Spleen (tissue), 11 donors: Measurements from ENCODE around the gene MRPS26. TPM values are rescaled to one million over a fixed set of nuclear protein-coding genes. Genes with fewer than 3 reads are reported as not detected.
A peak's percentile ranks its signal among the peaks of the same experiment; 100 is the strongest.

Experiments used
- DNase-seq: peaks from one replicate; pipeline ENCODE4 v3.0.0-alpha.2; 2020
- H3K27ac ChIP-seq, 8 donors: fragments of 200-600 bp; sonication (generic) in 7 of 8; 1 replicate in 4 of 8; 2 replicates in 4 of 8; pipeline versions ENCODE4 v1.5.0 to v1.8.0; 2016 to 2021; ENCODE audit warnings: inconsistent platforms in 4 of 8, mild to moderate bottlenecking in 4 of 8, moderate library complexity in 1 of 8
- H3K27me3 ChIP-seq, 7 donors: fragments of 200-600 bp; sonication (generic) in 6 of 7; replicated peaks in 1 of 7; 1 replicate in 4 of 7; 2 replicates in 3 of 7; pipeline versions ENCODE4 v1.5.0 to v1.8.0; 2016 to 2021; ENCODE audit warnings: inconsistent platforms in 3 of 7, mild to moderate bottlenecking in 1 of 7
- H3K36me3 ChIP-seq, 6 donors: fragments of 200-600 bp; sonication (generic) in 5 of 6; 1 replicate in 4 of 6; 2 replicates in 2 of 6; pipeline versions ENCODE4 v1.5.0 to v1.8.0; 2016 to 2021; ENCODE audit warnings: inconsistent platforms in 2 of 6
- H3K4me1 ChIP-seq, 6 donors: fragments of 200-600 bp; sonication (generic) in 5 of 6; 1 replicate in 3 of 6; 2 replicates in 3 of 6; pipeline versions ENCODE4 v1.5.0 to v1.8.0; 2016 to 2021; ENCODE audit warnings: inconsistent platforms in 3 of 6
- H3K4me3 ChIP-seq, 8 donors: fragments of 200-600 bp; sonication (generic) in 7 of 8; 1 replicate in 4 of 8; 2 replicates in 4 of 8; pipeline versions ENCODE4 v1.5.0 to v1.8.0; 2016 to 2021; ENCODE audit warnings: inconsistent platforms in 4 of 8, mild to moderate bottlenecking in 4 of 8, moderate library complexity in 2 of 8
- H3K9me3 ChIP-seq, 8 donors: fragments of 200-600 bp; sonication (generic) in 7 of 8; 1 replicate in 4 of 8; 2 replicates in 4 of 8; pipeline versions ENCODE4 v1.5.0 to v1.8.0; 2016 to 2021; ENCODE audit warnings: inconsistent platforms in 4 of 8
- POLR2A ChIP-seq, 3 donors: fragments of 450-650 bp; IDR thresholded peaks; one replicate each; pipeline ENCODE4 v1.5.1; 2017; ENCODE audit warnings: antibody characterized with exemption in 3 of 3, mild to moderate bottlenecking in 1 of 3
- POLR2AphosphoS5 ChIP-seq, 3 donors: sonication (generic); formaldehyde crosslinking; IDR thresholded peaks; one replicate each; pipeline ENCODE4 v1.5.1; 2017; ENCODE audit warnings: antibody characterized with exemption in 3 of 3
- WGBS, 5 donors: extraction: QIAGEN DNeasy Blood & Tissue Kit in 3 of 5; methylation state at CpG; one replicate each; pipeline versions ENCODE4 v1.1.5 to v1.1.7; 2013 to 2018; 5-methylcytosine and 5-hydroxymethylcytosine counted together
- intact Hi-C: fragments of 100-400 bp; cut with DNase I; formaldehyde crosslinking; loops from one replicate; pipeline ENCODE4 v1.15.0; 2023; ENCODE audit warnings: low total_unique reads
- polyA plus RNA-seq, 3 donors: library from polyadenylated mRNA; stranded (reverse); fragments of 200-250 nt; gene quantifications; one replicate each; pipeline ENCODE4 v1.2.1, GENCODE V29; 2013
- total RNA-seq, 7 donors: library from RNA; depleted of rRNA in 3 of 7; stranded (reverse); fragments of >200 nt in 3 of 7; fragmentation: NEBNext Ultra II Directional in 4 of 7; extraction: Animal tissue kit (Norgen Biotek cat#: 25700) in 4 of 7; gene quantifications; one replicate each; pipeline versions ENCODE4 v1.1.0 to v1.2.1, GENCODE V29; 2016 to 2021
- TF ChIP-seq, protein P1 (sequence below), 11 experiments: fragments of 200-600 bp in 7 of 11; fragments of 450-650 bp in 4 of 11; sonication (generic) in 4 of 11; IDR thresholded peaks in 8 of 11; conservative IDR thresholded peaks in 3 of 11; 1 replicate in 7 of 11; 2 replicates in 4 of 11; pipeline versions ENCODE4 v1.4.0 to v1.8.0; 2016 to 2021; ENCODE audit warnings: antibody characterized with exemption in 11 of 11, inconsistent platforms in 4 of 11, mild to moderate bottlenecking in 1 of 11
- donor health status: healthy with polysubstance abuse.
- donor health status: DM: no; HTN: no; CAD: no; lungs with moderate emphysema.
- donor health status: DM: no; HTN: no; CAD: no.
- donor health status: Bipolar disorder and iron deficiency.
- donor health status: healthy.
- donor health status: DM: no; HTN: no; CAD: no.
- donor health status: DM: yes; HTN: yes; CAD: no.

The MRPS26 gene
- total and polyA plus RNA-seq, 10 donors: 22.5 to 64.6 (median 30.8) TPM

DNA sequence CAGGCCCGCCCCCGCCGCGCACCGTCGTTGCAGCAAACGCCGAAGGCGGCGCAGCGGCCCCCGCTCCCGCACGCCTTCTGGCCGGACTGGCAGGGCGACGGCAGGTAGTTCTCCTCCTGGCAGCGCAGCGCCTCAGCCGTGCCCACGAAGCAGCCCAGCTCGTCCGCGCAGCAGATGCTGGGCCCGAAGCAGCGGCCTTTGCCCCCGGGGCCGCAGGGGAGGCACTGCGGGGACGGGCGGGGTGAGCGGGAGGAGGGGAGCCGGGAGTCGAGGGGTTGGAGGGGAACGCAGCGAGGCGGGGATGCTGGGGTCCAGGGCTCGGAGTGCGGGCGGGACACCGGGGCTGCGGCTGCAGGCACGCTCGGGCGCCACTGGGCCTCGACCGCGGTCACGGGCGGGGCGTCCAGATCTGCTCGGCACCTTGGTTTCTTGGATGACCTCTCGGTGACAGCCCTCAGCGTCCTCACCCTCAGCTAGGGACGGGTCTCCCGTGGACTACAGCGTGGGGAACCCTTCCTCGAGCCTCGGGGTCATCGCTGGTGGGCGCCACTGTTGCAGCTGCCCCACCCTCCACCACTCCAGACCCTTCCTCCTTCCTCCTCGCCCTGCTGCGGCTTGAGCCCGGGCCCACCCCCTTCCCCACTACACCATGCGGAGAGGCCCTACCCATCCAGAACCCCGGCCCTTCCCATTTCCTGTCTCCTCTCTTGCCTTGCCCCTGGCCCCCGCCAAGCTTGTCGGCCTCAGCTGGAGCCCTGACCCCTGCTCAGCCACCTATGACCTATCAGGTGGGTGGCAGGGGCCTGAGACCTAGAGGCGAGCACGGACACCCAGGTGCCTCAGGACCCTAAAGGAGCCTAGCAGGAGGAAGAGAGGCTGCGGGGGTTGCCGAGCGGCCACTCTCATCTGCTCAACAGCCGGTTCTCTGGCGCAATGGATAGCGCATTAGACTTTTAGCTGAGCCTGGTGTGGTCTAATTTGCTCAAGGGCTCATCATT, 37.4 kb downstream of the MRPS26 start:
- no peak for DNase-seq

DNA sequence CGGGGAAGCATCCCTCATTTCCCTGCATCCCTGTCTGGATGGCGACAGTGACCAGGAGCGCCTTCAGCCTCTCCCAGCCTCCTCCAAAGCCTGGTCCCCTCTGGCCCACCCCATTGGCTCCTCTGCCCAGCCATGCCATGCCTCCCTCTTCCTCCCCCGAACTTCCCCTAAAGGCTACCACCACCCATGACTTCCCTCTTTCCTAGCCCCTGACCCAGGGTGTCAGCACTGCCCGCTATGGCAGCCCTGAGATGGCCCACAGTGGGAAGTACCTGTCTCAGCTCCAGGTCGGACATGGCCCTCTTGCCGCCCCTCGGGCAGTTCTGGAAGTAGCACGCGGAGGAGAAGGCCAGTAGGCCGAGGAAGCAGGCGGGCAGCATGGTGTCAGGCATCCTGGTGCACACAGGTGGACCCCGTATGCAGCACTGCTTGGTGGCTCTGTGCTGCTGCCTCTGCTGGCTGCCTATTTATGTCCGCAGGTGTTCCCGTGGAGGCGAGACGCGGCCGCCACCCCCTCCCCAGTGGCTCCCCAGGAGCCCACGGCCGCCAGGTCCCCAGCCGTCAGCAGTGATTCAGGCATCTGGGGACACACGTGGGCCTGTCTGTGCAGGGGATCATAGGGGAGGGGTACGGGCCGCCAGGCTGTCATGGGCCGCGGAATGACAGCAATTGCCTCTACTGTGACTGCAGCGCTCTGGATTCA, 38.6 kb downstream of the MRPS26 start, which contains the start of gene AVP:
Gene AVP, minus strand, starts transcription at position 442 of the 703 bp plus-strand sequence. Its CDS starts 50 bp downstream, at position 392.
- 50 to 77% (median 56%) methylated on average over 17 to 28 of the region's 28 CpGs for WGBS, 5 donors
- H3K4me1 ChIP-seq: peaks cover 3 to 29% (median 18%) of the 10 kb centered on the region in 6 donors
- intact Hi-C loops: no loop called here
- TF ChIP-seq POLR2A (IDR thresholded peaks at IDR 0.05) (no peak), POLR2AphosphoS5 (IDR thresholded peaks at IDR 0.05) (no peak)
- TF ChIP-seq, protein P1, sequence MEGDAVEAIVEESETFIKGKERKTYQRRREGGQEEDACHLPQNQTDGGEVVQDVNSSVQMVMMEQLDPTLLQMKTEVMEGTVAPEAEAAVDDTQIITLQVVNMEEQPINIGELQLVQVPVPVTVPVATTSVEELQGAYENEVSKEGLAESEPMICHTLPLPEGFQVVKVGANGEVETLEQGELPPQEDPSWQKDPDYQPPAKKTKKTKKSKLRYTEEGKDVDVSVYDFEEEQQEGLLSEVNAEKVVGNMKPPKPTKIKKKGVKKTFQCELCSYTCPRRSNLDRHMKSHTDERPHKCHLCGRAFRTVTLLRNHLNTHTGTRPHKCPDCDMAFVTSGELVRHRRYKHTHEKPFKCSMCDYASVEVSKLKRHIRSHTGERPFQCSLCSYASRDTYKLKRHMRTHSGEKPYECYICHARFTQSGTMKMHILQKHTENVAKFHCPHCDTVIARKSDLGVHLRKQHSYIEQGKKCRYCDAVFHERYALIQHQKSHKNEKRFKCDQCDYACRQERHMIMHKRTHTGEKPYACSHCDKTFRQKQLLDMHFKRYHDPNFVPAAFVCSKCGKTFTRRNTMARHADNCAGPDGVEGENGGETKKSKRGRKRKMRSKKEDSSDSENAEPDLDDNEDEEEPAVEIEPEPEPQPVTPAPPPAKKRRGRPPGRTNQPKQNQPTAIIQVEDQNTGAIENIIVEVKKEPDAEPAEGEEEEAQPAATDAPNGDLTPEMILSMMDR (IDR thresholded peaks at IDR 0.05 in 8 of 11, conservative IDR thresholded peaks at IDR 0.05 in 3 of 11): no peak
- H3K27ac ChIP-seq: no peak within 1 kb of the TSS
- H3K9me3 ChIP-seq: no peaks in the 10 kb centered on the region
- no peaks in the 10 kb centered on the region for H3K36me3 ChIP-seq
- peak within 1 kb of the TSS in 2 of 8 donors; percentile 32 to 65 for H3K4me3 ChIP-seq
- no peak for DNase-seq
- peaks cover 4 to 71% (median 45%) of the 10 kb centered on the region in 7 donors for H3K27me3 ChIP-seq

More for the DNA sequence above, 37.4 kb downstream of the MRPS26 start:
- TF ChIP-seq POLR2A (IDR thresholded peaks at IDR 0.05): no peak
- TF ChIP-seq, protein P1 (IDR thresholded peaks at IDR 0.05 in 8 of 11, conservative IDR thresholded peaks at IDR 0.05 in 3 of 11): no peak
- no peak for TF ChIP-seq POLR2AphosphoS5 (IDR thresholded peaks at IDR 0.05)
- Histone ChIP-seq H3K9me3 (no peaks in the 10 kb centered on the region), H3K27ac (no peak overlapping the region), H3K4me1 (peaks cover 3 to 29% (median 18%) of the 10 kb centered on the region in 6 donors), H3K27me3 (peaks cover 4 to 75% (median 45%) of the 10 kb centered on the region in 7 donors), H3K36me3 (no peaks in the 10 kb centered on the region), H3K4me3 (peak overlapping the region; percentile 7 to 65 (median 26))
- 5 to 14% (median 9%) methylated on average over 25 to 76 of the region's 76 CpGs for WGBS, 5 donors
- intact Hi-C loops: no loop called here

DNA sequence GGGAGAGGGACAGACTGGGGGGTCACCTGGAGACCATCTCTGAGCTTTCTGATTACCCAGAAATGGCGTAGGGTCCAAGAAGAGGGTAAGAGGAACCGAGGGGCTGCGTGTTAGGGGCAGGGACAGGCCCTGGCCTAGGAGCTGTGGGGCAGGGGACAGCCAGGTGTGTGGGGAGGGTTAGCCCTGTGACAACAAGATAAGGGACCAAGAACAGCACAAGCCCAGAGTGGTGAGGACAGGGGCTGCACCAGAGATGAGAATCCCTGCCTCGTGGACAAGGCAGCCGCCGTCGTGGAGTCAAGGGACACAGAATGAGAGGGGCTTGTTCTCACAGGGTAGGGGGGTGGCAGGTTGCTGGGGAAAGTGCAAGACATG, 39.1 kb downstream of the MRPS26 start:
- Histone ChIP-seq H3K27ac (no peak overlapping the region), H3K36me3 (no peaks in the 10 kb centered on the region), H3K9me3 (no peaks in the 10 kb centered on the region), H3K4me3 (no peak overlapping the region), H3K4me1 (peaks cover 3 to 29% (median 18%) of the 10 kb centered on the region in 6 donors), H3K27me3 (peaks cover 4 to 73% (median 45%) of the 10 kb centered on the region in 7 donors)
- TF ChIP-seq POLR2AphosphoS5 (IDR thresholded peaks at IDR 0.05): no peak
- no peak for TF ChIP-seq POLR2A (IDR thresholded peaks at IDR 0.05)
- TF ChIP-seq, protein P1 (IDR thresholded peaks at IDR 0.05 in 8 of 11, conservative IDR thresholded peaks at IDR 0.05 in 3 of 11): no peak
- no peak for DNase-seq
- WGBS, 5 donors: 66 to 87% (median 71%) methylated on average over 7 of the region's 7 CpGs
- intact Hi-C loops: no loop called here
